Measurements from ENCODE around the gene GAR1. TPM values are rescaled to one million over a fixed set of nuclear protein-coding genes. Genes with fewer than 3 reads are reported as not detected.

Gene GAR1
- total and polyA plus RNA-seq, 9 of the 15 experiments (the other 6 are each of a cell fraction or from before 2014, with no cell fraction given): 35.7 to 194 (median 68.2) TPM

- peak; percentile 75 for TF ChIP-seq REST (IDR thresholded peaks at IDR 0.05; ENCODE audit: borderline replicate concordance)
- no peak for TF ChIP-seq REST (CRISPR knock-in tag; IDR thresholded peaks at IDR 0.05; ENCODE audit: low read depth)
- peak; percentile 66 to 76 for TF ChIP-seq RAD21 (CRISPR knock-in tag; conservative IDR thresholded peaks at IDR 0.05 in 1 of 2, IDR thresholded peaks at IDR 0.05 in 1 of 2)
- TF ChIP-seq ZBTB5 (IDR thresholded peaks at IDR 0.05): no peak
- no peak for TF ChIP-seq ATF4 (CRISPR knock-in tag; IDR thresholded peaks at IDR 0.05)
- no peak for TF ChIP-seq ZSCAN32 (CRISPR knock-in tag; IDR thresholded peaks at IDR 0.05)
- no peak for TF ChIP-seq SMARCA5 (IDR thresholded peaks at IDR 0.05)
- no peak for TF ChIP-seq SRSF9 (IDR thresholded peaks at IDR 0.05; ENCODE audit: borderline replicate concordance, low read depth, low read length)
- TF ChIP-seq ZBTB26 (CRISPR knock-in tag; IDR thresholded peaks at IDR 0.05): no peak
Observed at GRCh38 chr4:109803924-109804571, 11.5 kb upstream of the GAR1 start (continued).

Measured in K562 (cell line).